WTC11 (cell line): Measurements from ENCODE around the gene THBS3. TPM values are rescaled to one million over a fixed set of nuclear protein-coding genes. Genes with fewer than 3 reads are reported as not detected.
"Not testable (repeated sequence)": the region's sequence is repeated elsewhere in the genome, so short reads cannot be mapped to it uniquely, and the experiment has no call there.

Experiments
- ATAC-seq: fragments of 200-7000 bp; cut with Tn5 transposase; 2 replicates; pipeline ENCODE4 v1.10.0; 2021; ENCODE audit warnings: mild to moderate bottlenecking, moderate library complexity
- CTCF ChIA-PET: fragments of 300-600 bp; sonication (Branson Sonifier 250); formaldehyde crosslinking; loops from one replicate; lab custom pipeline; 2021; ENCODE audit warnings: antibody characterized with exemption; lab: Charles Lee
- POLR2A ChIA-PET: fragments of 350-600 bp; sonication (Branson Sonifier 250); formaldehyde crosslinking; loops from one replicate; lab custom pipeline; 2021; ENCODE audit warnings: antibody characterized with exemption; lab: Charles Lee
- DNase-seq: peaks from one replicate; pipeline ENCODE4 v3.0.0; 2021; ENCODE audit warnings: low spot score
- H3K27ac Mint-ChIP-seq: 2 replicates; pipeline ENCODE4 v1.8.0; 2021; ENCODE audit warnings: mixed read lengths
- H3K27me3 Mint-ChIP-seq: 2 replicates; pipeline ENCODE4 v1.8.0; 2021; ENCODE audit warnings: low read depth, mild to moderate bottlenecking, moderate library complexity, mixed read lengths
- H3K36me3 Mint-ChIP-seq: 2 replicates; pipeline ENCODE4 v1.8.0; 2021; ENCODE audit warnings: mixed read lengths
- H3K4me1 Mint-ChIP-seq: 2 replicates; pipeline ENCODE4 v1.8.0; 2022; ENCODE audit warnings: mixed read lengths
- H3K4me3 Mint-ChIP-seq: 2 replicates; pipeline ENCODE4 v1.8.0; 2021; ENCODE audit warnings: mild to moderate bottlenecking, moderate library complexity, mixed read lengths
- H3K9me3 Mint-ChIP-seq: 2 replicates; pipeline ENCODE4 v1.8.0; 2021; ENCODE audit warnings: mixed read lengths
- ESRRA ChIP-seq: sonication (generic); formaldehyde crosslinking; IDR thresholded peaks from 2 replicates; pipeline ENCODE4 v1.8.1; 2022; ENCODE audit warnings: mild to moderate bottlenecking, missing genetic modification reagents, borderline replicate concordance
- KAT7 ChIP-seq: sonication (generic); formaldehyde crosslinking; IDR thresholded peaks from 2 replicates; pipeline ENCODE4 v1.8.1; 2023; ENCODE audit warnings: missing genetic modification reagents, mild to moderate bottlenecking, borderline replicate concordance
- NFATC4 ChIP-seq: fragments of 250-450 bp; sonication (Bioruptor Pico); IDR thresholded peaks from 2 replicates; pipeline ENCODE4 v1.9.0; 2021; ENCODE audit warnings: mild to moderate bottlenecking
- NR2C2 ChIP-seq: sonication (generic); formaldehyde crosslinking; IDR thresholded peaks from 2 replicates; pipeline ENCODE4 v1.8.0; 2022; ENCODE audit warnings: mild to moderate bottlenecking, missing genetic modification reagents
- RORB ChIP-seq: fragments of 250-450 bp; sonication (Bioruptor Pico); IDR thresholded peaks from 2 replicates; pipeline ENCODE4 v1.9.0; 2021; ENCODE audit warnings: mild to moderate bottlenecking
- TEAD1 ChIP-seq: sonication (generic); formaldehyde crosslinking; IDR thresholded peaks from 2 replicates; pipeline ENCODE4 v1.8.0; 2022; ENCODE audit warnings: mild to moderate bottlenecking, missing genetic modification reagents
- TEAD4 ChIP-seq: sonication (generic); formaldehyde crosslinking; IDR thresholded peaks from 2 replicates; pipeline ENCODE4 v1.8.0; 2022; ENCODE audit warnings: mild to moderate bottlenecking, missing genetic modification reagents
- ZNF396 ChIP-seq: fragments of 250-450 bp; sonication (Bioruptor Pico); IDR thresholded peaks from 2 replicates; pipeline ENCODE4 v1.8.0; 2021; ENCODE audit warnings: mild to moderate bottlenecking, moderate library complexity, borderline replicate concordance
- ZNF512 ChIP-seq: sonication (generic); formaldehyde crosslinking; IDR thresholded peaks from 2 replicates; pipeline ENCODE4 v1.8.1; 2022; ENCODE audit warnings: missing genetic modification reagents, borderline replicate concordance
- ZSCAN18 ChIP-seq: fragments of 250-450 bp; sonication (Bioruptor Pico); IDR thresholded peaks from 2 replicates; pipeline ENCODE4 v2.1.2; 2022; ENCODE audit warnings: mild to moderate bottlenecking, moderate library complexity
- total RNA-seq: library from RNA; stranded (reverse); gene quantifications from 3 replicates; pipeline ENCODE4 v1.2.3, GENCODE V29; 2021
- TF ChIP-seq, protein P1 (sequence below): sonication (generic); formaldehyde crosslinking; conservative IDR thresholded peaks from 2 replicates; pipeline ENCODE4 v1.8.1; 2023; ENCODE audit warnings: mild to moderate bottlenecking, low read depth, missing genetic modification reagents, moderate library complexity
- TF ChIP-seq, protein P2 (sequence below): sonication (generic); formaldehyde crosslinking; IDR thresholded peaks from 2 replicates; pipeline ENCODE4 v1.8.0; 2022; ENCODE audit warnings: mild to moderate bottlenecking, missing genetic modification reagents
- TF ChIP-seq, protein P3 (sequence below): sonication (generic); formaldehyde crosslinking; IDR thresholded peaks from 2 replicates; pipeline ENCODE4 v1.8.1; 2022; ENCODE audit warnings: mild to moderate bottlenecking, missing genetic modification reagents, moderate library complexity, borderline replicate concordance

The THBS3 gene
- total RNA-seq, 1 experiment from 2014 or later: 5.3 TPM

DNA sequence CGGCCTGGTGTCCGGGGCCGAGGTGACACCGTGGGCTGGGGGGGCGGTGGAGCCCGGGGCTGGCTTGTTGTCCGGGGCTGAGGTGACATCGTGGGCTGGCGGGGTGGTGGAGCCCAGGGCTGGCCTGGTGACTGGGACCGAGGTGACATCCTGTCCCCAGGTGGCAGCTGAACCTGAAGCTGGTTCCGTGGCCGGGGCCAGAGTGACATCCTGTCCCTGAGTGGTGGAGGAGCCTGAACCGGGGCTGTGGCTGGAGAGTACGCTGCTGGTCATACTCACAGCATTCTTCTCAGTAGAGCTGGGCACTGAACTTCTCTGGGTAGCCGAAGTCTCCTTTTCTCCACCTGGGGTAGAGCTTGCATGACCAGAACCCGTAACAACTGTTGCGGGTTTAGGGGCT lies 15.8 kb downstream of the THBS3 start:
- no peak for ATAC-seq
- Mint-ChIP-seq H3K27me3 (peaks cover 4% of the 10 kb centered on the region; the same call in 1 of the 2 replicates), H3K4me1 (peaks cover 32% of the 10 kb centered on the region), H3K4me3 (0 out of 2 replicates have a peak overlapping the region, but pooled peaks have one; percentile 6), H3K9me3 (no peaks in the 10 kb centered on the region), H3K36me3 (peaks cover 7% of the 10 kb centered on the region), H3K27ac (no peak overlapping the region)
- CTCF ChIA-PET: interaction anchor here (0.7 to 4.6 kb wide), 9 partner anchors 14 to 141 kb away, joined by 3 to 232 read pairs (median 26); partner anchors contain the start of genes ADAM15, EFNA3, KRTCAP2 and MTX1
- DNase-seq: no peak
- TF ChIP-seq ZNF512 (CRISPR knock-in tag) (no peak), NR2C2 (CRISPR knock-in tag) (no peak), ZSCAN18 (CRISPR knock-in tag) (no peak), NFATC4 (CRISPR knock-in tag) (no peak), TEAD1 (CRISPR knock-in tag) (no peak), RORB (no peak), ESRRA (CRISPR knock-in tag) (no peak), TEAD4 (CRISPR knock-in tag) (no peak), ZNF396 (CRISPR knock-in tag) (no peak)
- TF ChIP-seq, protein P1, sequence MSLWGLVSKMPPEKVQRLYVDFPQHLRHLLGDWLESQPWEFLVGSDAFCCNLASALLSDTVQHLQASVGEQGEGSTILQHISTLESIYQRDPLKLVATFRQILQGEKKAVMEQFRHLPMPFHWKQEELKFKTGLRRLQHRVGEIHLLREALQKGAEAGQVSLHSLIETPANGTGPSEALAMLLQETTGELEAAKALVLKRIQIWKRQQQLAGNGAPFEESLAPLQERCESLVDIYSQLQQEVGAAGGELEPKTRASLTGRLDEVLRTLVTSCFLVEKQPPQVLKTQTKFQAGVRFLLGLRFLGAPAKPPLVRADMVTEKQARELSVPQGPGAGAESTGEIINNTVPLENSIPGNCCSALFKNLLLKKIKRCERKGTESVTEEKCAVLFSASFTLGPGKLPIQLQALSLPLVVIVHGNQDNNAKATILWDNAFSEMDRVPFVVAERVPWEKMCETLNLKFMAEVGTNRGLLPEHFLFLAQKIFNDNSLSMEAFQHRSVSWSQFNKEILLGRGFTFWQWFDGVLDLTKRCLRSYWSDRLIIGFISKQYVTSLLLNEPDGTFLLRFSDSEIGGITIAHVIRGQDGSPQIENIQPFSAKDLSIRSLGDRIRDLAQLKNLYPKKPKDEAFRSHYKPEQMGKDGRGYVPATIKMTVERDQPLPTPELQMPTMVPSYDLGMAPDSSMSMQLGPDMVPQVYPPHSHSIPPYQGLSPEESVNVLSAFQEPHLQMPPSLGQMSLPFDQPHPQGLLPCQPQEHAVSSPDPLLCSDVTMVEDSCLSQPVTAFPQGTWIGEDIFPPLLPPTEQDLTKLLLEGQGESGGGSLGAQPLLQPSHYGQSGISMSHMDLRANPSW (CRISPR knock-in tag): no peak
- TF ChIP-seq, protein P2, sequence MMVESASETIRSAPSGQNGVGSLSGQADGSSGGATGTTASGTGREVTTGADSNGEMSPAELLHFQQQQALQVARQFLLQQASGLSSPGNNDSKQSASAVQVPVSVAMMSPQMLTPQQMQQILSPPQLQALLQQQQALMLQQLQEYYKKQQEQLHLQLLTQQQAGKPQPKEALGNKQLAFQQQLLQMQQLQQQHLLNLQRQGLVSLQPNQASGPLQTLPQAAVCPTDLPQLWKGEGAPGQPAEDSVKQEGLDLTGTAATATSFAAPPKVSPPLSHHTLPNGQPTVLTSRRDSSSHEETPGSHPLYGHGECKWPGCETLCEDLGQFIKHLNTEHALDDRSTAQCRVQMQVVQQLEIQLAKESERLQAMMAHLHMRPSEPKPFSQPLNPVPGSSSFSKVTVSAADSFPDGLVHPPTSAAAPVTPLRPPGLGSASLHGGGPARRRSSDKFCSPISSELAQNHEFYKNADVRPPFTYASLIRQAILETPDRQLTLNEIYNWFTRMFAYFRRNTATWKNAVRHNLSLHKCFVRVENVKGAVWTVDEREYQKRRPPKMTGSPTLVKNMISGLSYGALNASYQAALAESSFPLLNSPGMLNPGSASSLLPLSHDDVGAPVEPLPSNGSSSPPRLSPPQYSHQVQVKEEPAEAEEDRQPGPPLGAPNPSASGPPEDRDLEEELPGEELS: no peak
- POLR2A ChIA-PET: interaction anchor here (3.1 kb wide), 1 partner anchor 12 kb away, joined by 12 read pairs; no protein-coding TSS in a partner anchor

DNA sequence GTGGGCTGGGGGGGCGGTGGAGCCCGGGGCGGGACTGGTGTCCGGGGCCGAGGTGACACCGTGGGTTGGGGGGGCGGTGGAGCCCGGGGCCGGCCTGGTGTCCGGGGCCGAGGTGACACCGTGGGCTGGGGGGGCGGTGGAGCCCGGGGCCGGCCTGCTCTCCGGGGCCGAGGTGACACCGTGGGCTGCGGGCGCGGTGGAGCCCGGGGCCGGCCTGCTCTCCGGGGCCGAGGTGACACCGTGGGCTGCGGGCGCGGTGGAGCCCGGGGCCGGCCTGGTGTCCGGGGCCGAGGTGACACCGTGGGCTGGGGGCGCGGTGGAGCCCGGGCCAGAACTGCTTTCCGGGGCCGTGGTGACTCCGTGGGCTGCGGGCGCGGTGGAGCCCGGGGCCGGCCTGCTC lies 17.8 kb downstream of the THBS3 start:
- H3K4me3 Mint-ChIP-seq, DNase-seq, H3K27me3 Mint-ChIP-seq, ATAC-seq, H3K27ac Mint-ChIP-seq, POLR2A ChIA-PET, H3K9me3 Mint-ChIP-seq, CTCF ChIA-PET, H3K36me3 Mint-ChIP-seq: not testable (repeated sequence)
- H3K4me1 Mint-ChIP-seq: peaks cover 42% of the 10 kb centered on the region

DNA sequence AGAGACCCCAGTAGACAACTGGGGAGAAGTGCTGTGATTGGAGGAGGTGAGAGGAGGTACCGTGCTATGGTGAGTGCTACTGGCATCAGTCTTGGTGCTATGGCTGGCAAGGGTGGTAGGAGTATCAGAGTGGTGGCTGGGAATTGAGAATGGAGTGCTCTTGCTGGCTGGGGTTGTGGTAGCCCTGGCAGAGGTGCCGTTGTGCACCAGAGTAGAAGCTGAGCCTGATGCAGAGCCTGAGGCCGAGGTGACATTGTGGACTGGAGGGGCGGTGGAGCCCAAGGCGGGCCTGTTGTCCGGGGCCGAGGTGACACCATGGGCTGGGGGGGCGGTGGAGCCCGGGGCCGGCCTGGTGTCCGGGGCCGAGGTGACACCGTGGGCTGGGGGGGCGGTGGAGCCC lies 19.4 kb downstream of the THBS3 start:
- peaks cover 4% of the 10 kb centered on the region; the same call in 1 of the 2 replicates for H3K27me3 Mint-ChIP-seq
- ChIA-PET POLR2A (no interaction called here), CTCF (interaction anchor here (4.5 kb wide), 1 partner anchor 15 kb away, joined by 31 read pairs; the partner anchor contains the start of gene KRTCAP2)
- H3K4me3 Mint-ChIP-seq: no peak overlapping the region
- no peaks in the 10 kb centered on the region for H3K36me3 Mint-ChIP-seq
- ATAC-seq: no peak
- peaks cover 38% of the 10 kb centered on the region for H3K4me1 Mint-ChIP-seq
- H3K9me3 Mint-ChIP-seq: no peaks in the 10 kb centered on the region
- TF ChIP-seq, protein P3, sequence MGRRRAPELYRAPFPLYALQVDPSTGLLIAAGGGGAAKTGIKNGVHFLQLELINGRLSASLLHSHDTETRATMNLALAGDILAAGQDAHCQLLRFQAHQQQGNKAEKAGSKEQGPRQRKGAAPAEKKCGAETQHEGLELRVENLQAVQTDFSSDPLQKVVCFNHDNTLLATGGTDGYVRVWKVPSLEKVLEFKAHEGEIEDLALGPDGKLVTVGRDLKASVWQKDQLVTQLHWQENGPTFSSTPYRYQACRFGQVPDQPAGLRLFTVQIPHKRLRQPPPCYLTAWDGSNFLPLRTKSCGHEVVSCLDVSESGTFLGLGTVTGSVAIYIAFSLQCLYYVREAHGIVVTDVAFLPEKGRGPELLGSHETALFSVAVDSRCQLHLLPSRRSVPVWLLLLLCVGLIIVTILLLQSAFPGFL (CRISPR knock-in tag): no peak
- TF ChIP-seq KAT7 (CRISPR knock-in tag): no peak
- DNase-seq: no peak
- H3K27ac Mint-ChIP-seq: peak overlapping the region; percentile 89
